22Rv1 (cell line): ENCODE results near the gene SPC24.
"Not testable (repeated sequence)": the region's sequence is repeated elsewhere in the genome, so short reads cannot be mapped to it uniquely, and the experiment has no call there.

Experiments
- CTCF ChIP-seq: fragments of 450-650 bp; IDR thresholded peaks from 2 replicates; pipeline ENCODE4 v1.5.1; 2017; ENCODE audit warnings: mild to moderate bottlenecking
- ZFX ChIP-seq: fragments of 450-650 bp; IDR thresholded peaks from 2 replicates; pipeline ENCODE4 v1.6.1; 2017; ENCODE audit warnings: antibody characterized with exemption, borderline replicate concordance

GRCh38 chr19:11160440-11160768, 4.8 kb upstream of the SPC24 start:
- not testable (repeated sequence) for TF ChIP-seq CTCF, ZFX
